ENCODE data around the gene KLHL7.

DNA sequence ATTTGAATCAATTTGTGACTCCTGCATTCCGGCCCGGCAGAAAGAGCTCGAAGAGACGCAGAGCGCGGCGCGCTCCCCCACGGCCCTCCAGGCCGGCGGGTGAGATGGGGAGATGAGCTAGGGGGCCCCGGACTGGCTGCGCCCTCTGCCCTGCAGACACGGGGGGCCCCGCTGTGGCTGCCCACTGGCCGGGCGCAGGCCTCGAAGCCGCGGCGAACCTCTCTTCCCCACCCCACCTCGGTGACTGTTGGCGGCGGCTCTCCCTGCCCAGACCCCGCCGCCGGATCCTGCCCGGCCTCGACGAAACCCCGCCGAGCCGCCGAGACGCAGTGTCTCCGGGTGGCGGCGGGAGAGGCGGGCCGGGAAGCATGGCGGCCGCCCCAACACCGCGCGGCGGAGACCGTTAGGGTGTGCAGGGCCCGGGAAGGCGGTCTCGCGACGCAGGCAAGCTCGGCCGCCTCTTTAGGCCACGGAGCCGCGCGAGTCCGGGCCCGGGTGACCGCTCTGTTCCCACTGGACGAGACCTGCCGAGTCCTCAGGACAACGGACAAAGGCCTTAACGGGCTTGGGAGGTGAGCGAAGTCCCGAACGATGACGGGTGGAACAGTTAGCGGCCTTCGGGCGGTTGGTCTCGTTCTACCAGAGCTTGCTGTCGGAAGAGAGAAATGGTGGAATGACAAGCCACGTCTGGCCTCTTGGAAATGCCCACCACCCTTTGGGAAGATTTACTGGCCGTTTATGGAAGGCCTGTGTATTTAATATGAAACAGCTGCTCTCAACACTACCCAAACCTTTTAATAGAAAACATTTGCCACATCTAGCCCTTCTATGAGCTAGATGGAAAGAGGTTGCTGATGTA, 100.6 kb downstream of the KLHL7 start:
- TF ChIP-seq EZH2 (IDR thresholded peaks at IDR 0.05; ENCODE audit: borderline replicate concordance, low read depth, low read length, severe bottlenecking), result no peak
- no peak for TF ChIP-seq CTCF (IDR thresholded peaks at IDR 0.05; ENCODE audit: borderline replicate concordance, extremely low read depth, low read length, poor library complexity, severe bottlenecking)

Measured in DND-41 (cell line).